Measurements from ENCODE around the gene OGFOD2.

The OGFOD2 gene

DNA sequence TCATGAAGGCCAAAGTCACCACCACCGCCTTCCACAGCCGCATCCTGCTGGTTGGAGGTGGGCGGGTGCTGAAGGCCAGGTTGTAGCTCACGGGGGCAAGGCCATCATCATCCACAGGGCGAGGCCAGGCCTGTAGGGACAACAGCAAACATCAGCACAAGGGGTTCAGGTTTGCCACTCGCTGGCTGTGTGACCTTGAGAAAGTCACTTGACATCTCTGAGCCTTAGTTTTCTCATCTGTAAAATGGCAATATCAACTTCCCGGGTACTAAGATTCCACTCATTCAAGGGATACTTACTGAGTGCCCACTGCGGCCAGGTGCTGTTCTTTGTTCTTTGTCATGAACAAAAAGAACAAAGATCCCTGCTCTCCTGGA lies 14.9 kb upstream of the OGFOD2 start:
- no peak overlapping the region for H3K4me3 ChIP-seq (ENCODE audit: low read depth, low read length)
- TF ChIP-seq, protein P1, sequence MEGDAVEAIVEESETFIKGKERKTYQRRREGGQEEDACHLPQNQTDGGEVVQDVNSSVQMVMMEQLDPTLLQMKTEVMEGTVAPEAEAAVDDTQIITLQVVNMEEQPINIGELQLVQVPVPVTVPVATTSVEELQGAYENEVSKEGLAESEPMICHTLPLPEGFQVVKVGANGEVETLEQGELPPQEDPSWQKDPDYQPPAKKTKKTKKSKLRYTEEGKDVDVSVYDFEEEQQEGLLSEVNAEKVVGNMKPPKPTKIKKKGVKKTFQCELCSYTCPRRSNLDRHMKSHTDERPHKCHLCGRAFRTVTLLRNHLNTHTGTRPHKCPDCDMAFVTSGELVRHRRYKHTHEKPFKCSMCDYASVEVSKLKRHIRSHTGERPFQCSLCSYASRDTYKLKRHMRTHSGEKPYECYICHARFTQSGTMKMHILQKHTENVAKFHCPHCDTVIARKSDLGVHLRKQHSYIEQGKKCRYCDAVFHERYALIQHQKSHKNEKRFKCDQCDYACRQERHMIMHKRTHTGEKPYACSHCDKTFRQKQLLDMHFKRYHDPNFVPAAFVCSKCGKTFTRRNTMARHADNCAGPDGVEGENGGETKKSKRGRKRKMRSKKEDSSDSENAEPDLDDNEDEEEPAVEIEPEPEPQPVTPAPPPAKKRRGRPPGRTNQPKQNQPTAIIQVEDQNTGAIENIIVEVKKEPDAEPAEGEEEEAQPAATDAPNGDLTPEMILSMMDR (IDR thresholded peaks at IDR 0.05; ENCODE audit: low read depth, low read length): no peak

- TF ChIP-seq, protein P1 (IDR thresholded peaks at IDR 0.05; ENCODE audit: low read depth, low read length): no peak
Observed at GRCh38 chr12:122961531-122962329, 13.3 kb upstream of the OGFOD2 start.

GRCh38 chr12:122963941-122964265 lies 11.1 kb upstream of the OGFOD2 start:
- H3K4me3 ChIP-seq (ENCODE audit: low read depth, low read length): no peak overlapping the region
- TF ChIP-seq, protein P1 (IDR thresholded peaks at IDR 0.05; ENCODE audit: low read depth, low read length): no peak

More at GRCh38 chr12:122961531-122962329, 13.3 kb upstream of the OGFOD2 start:
- no peak overlapping the region for H3K4me3 ChIP-seq (ENCODE audit: low read depth, low read length)

- TF ChIP-seq, protein P1 (IDR thresholded peaks at IDR 0.05; ENCODE audit: low read depth, low read length): no peak
- no peak overlapping the region for H3K4me3 ChIP-seq (ENCODE audit: low read depth, low read length)
Observed at GRCh38 chr12:122964439-122965257, 10.4 kb upstream of the OGFOD2 start.

DNA sequence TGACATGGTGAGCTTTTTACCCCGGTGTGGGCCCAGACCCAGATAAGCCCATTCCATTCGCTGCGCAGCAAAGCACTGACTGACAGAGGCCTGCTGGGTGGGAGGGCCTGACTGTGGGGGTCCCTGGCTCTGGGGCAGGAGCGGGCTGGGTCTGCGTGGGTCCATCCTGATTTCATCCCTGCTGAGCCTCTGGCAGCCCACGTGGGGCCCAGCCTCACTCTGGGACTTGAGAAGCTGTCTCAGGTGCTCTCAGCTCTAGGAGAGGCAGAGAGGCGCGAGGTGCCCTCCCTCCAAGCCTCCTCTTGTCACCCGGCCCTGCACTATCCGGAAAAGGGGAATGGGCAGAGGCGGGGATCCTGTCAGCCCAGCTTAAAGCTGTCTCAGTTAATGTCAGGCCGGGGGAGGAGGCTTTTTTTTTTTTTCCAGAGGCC lies 9.7 kb upstream of the OGFOD2 start:
- H3K4me3 ChIP-seq (ENCODE audit: low read depth, low read length): peak overlapping the region; percentile 67
- TF ChIP-seq, protein P1 (IDR thresholded peaks at IDR 0.05; ENCODE audit: low read depth, low read length): no peak

GRCh38 chr12:122965851-122966742 lies 8.9 kb upstream of the OGFOD2 start, which contains the start of gene ABCB9:
Gene ABCB9, minus strand, starts transcription at chr12:122966463. Its CDS starts 6,228 bp downstream, at chr12:122960235.
- H3K4me3 ChIP-seq (ENCODE audit: low read depth, low read length): peak within 1 kb of the TSS; percentile 67
- TF ChIP-seq, protein P1 (IDR thresholded peaks at IDR 0.05; ENCODE audit: low read depth, low read length): no peak
